Activated CD8-positive, alpha-beta memory T cell treated with anti-CD3 and anti-CD28 coated beads for 4 hours (primary cell): ENCODE measurements around the gene MEGF11.

ENCODE experiments used
- DNase-seq, 2 donors: peaks; one replicate each; pipeline ENCODE4 v3.0.0-alpha.2; 2020; ENCODE audit warnings: low read depth in 2 of 2

The MEGF11 gene

GRCh38 chr15:66030650-66031049 is 222.9 kb downstream of the MEGF11 start:
- no peak for DNase-seq

DNA sequence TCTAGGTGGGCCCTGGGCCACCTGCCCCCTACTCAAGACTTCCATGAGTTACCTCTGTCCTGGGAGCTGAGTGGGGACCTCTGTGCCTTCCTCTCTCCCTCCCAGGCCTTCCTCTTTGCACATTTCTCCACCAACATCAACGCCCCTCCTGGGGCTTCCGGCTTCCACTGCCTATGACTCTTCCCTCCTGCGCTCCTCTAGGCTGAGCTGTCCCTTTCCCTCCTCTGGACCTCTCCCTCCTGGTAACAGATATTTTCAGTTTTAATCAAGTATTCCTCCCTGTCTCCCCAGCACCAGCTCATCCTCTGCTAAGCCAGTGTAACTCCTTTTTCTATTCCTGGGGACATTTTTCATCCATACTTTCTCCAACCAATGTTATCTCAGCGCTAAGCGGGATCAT is 223.9 kb downstream of the MEGF11 start:
- DNase-seq: no peak

- DNase-seq: no peak
These were observed 226.2 kb downstream of the MEGF11 start for GRCh38 chr15:66027268-66027805.

DNA sequence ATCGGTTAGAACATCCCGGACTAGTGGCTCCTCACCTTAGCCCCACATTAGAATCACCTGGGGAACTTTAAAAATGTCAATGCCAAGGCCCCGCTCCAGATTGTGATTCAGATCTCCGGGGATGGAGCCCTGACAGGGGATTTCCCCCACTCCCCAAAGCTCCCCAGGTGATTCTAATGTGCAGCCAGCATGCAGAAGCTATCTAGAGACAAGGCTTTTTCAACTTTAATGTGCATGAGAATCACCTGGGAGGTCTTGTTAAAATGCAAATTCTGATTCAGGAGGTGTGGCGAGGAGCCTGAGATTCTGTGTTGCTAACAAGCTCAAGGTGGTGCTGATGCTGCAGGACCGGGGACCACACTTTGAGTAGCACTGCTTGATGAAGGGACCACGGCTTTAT is 227.6 kb downstream of the MEGF11 start:
- DNase-seq: no peak

GRCh38 chr15:66025015-66025452 is 228.5 kb downstream of the MEGF11 start:
- DNase-seq: no peak

GRCh38 chr15:66024116-66024515 is 229.4 kb downstream of the MEGF11 start:
- DNase-seq: no peak

- no peak for DNase-seq
These were observed 230.1 kb downstream of the MEGF11 start for GRCh38 chr15:66023311-66023972.

- no peak for DNase-seq
These were observed 231.4 kb downstream of the MEGF11 start for GRCh38 chr15:66022163-66022525.

DNA sequence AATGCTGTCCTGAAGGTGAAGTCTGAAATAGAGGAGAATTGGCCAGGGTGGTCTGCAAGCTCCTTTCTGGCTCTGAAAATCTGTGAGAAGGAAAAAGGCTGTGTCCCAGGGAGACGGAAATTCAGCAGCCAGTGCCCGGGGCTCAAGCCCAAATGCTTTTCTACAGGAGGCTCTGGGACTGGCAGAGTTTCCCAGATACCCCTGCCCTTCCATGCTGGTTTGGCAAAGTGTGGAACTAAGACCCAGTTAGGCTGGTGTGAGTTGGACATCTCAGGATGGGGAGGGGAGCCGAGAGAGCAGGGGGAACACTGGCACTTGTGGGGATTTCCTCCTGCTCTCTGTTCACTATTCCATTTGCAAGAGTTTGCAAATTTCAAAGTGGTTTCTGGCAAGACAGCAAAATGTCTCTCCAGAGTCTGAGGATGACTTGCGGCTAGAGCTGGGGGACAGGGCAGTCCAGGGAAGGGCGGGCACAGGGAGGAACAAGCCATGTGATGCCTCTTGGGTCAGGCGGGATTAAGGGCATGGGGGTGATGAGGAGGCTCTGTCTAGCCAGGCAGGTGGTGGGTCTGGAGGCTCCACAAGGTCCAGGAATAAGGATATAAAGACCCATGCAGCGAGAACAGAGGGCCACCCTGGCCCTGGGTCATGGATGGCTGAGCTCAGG is 231.9 kb downstream of the MEGF11 start:
- no peak for DNase-seq

- DNase-seq: no peak
These were observed 233.6 kb downstream of the MEGF11 start for GRCh38 chr15:66019826-66020398.

DNA sequence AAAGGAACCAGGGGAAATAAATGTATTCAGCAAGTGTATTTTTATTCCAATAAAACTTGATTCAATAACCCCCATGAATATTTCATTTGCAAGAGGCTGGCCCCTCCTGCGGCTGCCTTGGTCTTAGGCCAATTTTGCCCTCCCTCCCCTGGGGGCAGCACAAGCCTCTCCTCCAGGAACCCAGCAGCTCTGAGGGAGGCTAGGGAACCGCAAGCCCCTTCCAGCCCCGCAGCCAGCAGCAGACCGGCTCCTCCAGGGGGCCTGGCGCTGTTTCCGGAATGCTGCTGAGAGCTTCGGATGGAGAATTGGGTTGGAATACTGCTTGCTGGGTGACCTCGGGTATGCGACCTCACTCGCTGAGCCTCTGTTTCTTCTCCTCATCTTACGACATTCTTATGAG is 234.2 kb downstream of the MEGF11 start:
- DNase-seq: no peak

DNA sequence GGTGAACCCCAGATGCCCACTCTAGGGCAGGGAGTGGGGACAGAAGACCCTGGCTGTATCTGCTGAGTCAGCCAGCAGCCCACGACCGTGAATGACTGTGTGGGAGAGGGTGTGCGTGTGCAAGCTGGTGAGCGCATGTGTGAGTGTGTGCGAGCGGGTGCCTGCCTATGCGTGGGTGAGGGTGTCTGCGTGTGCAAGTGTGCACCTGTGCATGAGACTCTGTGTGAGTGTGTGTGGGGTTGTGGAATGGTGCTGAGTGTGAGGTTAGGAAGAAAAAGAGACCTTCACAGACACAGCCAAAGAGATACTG is 235.1 kb downstream of the MEGF11 start:
- DNase-seq: no peak

- DNase-seq: no peak
These were observed 235.6 kb downstream of the MEGF11 start for GRCh38 chr15:66017792-66018487.

- no peak for DNase-seq
These were observed 236.6 kb downstream of the MEGF11 start for GRCh38 chr15:66017000-66017399.

DNA sequence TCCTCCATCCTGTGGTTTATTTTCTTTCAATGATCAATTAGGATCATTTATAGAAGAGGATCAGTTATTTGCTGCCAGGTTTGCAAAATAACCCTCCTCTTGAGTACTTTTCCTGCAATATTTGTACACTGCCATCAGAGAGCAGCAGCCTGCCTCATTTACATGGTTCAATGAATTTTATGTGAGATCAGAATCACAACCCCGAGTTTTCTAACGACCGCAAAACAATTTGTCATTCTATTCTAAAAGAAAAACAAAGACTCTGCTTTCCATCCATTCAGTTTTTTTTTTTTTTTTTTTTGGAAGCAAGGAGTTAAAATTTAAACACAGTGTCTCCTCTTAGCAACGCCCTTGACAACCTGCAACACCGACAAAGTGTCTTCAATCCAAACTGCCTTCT is 237.4 kb downstream of the MEGF11 start:
- DNase-seq: no peak

- DNase-seq: no peak
These were observed 238.8 kb downstream of the MEGF11 start for GRCh38 chr15:66014635-66015182.

DNA sequence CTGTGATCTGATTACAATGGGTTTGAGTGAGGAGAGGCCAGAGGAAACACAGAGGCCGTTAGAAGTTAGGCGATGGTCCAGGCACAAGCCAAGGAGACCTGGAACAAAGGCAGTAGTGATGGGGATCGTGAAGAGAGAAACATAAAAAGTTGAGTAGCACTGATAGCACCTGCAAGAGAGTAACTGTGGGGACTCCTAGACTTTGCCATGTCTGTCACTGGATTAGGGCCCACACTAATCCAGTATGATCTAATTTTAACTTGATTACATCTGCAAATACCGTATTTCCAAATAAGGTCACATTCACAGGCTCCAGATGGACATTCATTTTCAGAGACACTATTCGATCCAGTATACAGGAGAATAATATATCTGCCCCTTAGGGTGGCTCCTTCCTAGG is 239.5 kb downstream of the MEGF11 start:
- no peak for DNase-seq

GRCh38 chr15:66008940-66009562 is 244.5 kb downstream of the MEGF11 start:
- no peak for DNase-seq

DNA sequence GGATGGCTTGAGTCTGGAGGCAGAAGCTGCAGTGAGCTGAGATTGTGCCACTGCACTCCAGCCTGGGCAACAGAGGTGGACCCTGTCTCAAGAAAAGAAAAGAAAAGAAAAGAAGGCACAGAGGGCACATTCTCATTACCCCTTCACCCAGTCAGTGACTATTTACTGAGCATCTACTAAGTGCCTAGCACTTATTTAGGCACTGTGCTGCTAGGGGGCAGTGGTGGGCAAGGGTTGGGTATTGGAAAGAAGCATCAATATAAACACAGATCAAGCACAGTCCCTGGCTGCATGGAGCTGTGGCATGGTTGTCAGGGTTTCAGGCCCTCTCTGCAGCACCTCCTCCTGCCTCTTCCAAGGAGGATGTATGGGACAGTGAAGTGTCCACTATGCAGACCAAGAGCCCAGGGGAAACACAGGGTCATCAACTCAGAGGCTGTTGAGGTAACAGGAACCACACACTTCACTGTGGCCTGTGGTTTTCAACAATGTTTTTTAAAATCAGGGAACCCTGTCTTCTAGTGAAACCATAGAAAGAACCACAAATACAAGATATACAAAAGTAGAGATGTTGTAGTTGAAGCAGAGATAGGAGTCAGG is 245.8 kb downstream of the MEGF11 start:
- no peak for DNase-seq

GRCh38 chr15:66006986-66007385 is 246.6 kb downstream of the MEGF11 start:
- no peak for DNase-seq

DNA sequence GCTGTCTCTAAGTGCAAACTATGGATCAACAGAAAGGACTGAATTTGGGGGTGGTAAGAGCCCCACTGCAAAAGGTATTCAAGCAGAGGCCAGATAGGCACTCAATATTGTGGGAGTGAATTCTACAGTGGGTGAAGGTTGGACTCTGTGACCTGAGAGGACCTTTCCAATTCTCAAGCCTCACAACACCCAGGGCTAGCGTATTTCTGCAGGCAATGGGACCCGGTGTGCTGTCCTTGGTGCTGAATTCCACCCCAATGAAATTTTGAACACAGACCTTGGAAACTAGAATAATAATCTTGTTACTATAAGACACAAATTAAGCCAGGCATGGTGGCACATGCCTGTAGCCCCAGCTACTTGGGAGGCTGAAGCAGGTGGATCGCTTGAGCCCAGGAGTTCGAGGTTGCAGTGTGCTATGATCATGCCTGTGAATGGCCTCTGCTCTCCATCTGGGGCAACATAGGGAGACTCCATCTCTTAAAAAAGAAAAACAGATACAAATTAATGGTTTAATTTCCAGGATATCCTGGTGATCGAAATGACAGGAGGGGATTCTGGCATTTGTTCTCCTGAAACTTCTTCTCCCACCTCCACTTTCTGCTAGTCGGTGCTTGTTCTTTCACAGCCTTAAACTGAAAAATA is 248.8 kb downstream of the MEGF11 start:
- DNase-seq: no peak
